Measurements from ENCODE around the gene NOX5. TPM values are rescaled to one million over a fixed set of nuclear protein-coding genes. Genes with fewer than 3 reads are reported as not detected.

The NOX5 gene
- total RNA-seq, 1 donor from 2014 or later, result not detected

DNA sequence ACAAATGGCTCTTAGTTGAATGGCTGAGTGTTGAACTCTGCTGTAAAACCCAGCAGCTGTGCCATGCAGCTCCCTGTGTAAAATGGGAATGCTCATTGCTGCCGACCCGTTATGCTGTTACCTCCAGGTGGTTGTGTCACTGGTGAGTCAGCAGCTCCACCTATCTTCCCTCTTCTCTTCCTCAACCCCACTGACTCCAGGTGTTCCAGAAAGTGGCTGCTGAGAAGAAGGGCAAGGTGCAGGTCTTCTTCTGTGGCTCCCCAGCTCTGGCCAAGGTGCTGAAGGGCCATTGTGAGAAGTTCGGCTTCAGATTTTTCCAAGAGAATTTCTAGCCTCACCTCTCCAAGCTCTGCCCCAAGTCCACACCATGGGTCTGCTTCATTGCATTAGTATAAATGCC lies 41.9 kb downstream of the NOX5 start:
- H3K4me1 Mint-ChIP-seq (ENCODE audit: low read depth), result peaks cover 8% of the 10 kb centered on the region
- no peak for TF ChIP-seq CTCF (IDR thresholded peaks at IDR 0.05; ENCODE audit: unreplicated experiment)
- H3K36me3 Mint-ChIP-seq (ENCODE audit: insufficient read depth), result no peaks in the 10 kb centered on the region
- no peak overlapping the region for H3K27ac Mint-ChIP-seq
- H3K4me3 Mint-ChIP-seq (ENCODE audit: low read depth), result no peak overlapping the region
- no peaks in the 10 kb centered on the region for H3K9me3 Mint-ChIP-seq (ENCODE audit: low read depth)
- H3K27me3 Mint-ChIP-seq, result peaks cover 39% of the 10 kb centered on the region
- no peak for DNase-seq (ENCODE audit: low spot score, unreplicated experiment)

DNA sequence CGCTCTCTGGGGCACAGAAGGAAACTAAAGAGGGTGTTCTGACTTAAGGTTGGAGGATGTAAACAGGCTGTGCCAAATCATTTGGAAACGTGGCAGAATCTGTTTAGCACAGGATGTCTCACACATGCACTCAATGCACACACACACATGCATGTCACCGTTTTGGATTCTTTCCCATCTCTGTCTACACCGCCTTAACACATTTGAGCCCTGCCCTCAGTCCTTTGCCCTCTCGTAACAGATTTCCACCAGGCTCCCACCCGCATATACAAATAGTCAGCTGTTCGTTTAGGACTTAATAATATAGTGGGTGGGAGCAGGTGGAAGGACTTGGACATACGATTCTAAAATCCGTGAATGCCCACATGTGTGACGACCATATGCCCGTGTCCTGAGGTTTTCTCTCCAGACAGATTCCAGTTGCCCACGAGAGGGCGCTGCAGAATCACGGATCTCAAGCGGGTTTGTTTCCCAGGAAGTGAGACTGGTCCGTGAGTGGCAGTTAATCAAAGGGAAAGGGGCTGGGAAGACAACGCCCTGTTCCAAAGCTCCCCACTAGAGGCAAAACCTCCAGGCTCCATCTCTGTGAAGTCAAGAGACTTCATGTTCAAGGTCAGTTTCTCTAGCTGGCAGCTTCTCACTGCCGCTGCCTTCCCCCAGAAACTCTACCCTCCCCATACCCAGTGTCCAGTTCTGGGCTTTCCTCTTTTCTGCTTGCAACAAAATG lies 44.5 kb downstream of the NOX5 start:
- Mint-ChIP-seq H3K4me3 (ENCODE audit: low read depth) (no peak overlapping the region), H3K4me1 (ENCODE audit: low read depth) (peaks cover 5% of the 10 kb centered on the region), H3K27me3 (peaks cover 40% of the 10 kb centered on the region), H3K36me3 (ENCODE audit: insufficient read depth) (no peaks in the 10 kb centered on the region), H3K9me3 (ENCODE audit: low read depth) (no peaks in the 10 kb centered on the region), H3K27ac (no peak overlapping the region)
- TF ChIP-seq CTCF (IDR thresholded peaks at IDR 0.05; ENCODE audit: unreplicated experiment), result peak; percentile 90
- peak; percentile 85 for DNase-seq (ENCODE audit: low spot score, unreplicated experiment)

DNA sequence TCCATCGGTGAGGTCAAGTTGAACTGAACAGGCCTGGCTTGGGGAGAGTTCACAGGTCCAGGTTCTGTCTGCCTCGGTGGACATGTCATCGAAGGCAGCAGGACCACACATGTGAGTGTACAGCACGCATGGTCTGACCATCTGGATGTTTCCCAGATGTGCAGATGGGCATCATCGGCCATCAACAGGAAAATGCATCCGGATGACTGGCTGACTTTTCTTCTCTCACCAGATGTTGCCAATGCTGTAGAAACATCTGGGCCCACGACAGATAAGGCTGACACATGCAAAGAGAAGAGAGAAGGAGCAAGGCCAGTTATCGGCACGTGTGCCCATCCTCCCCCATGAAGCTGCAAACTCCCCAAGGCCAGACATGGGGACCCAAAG lies 45.1 kb downstream of the NOX5 start:
- Mint-ChIP-seq H3K27ac (no peak overlapping the region), H3K36me3 (ENCODE audit: insufficient read depth) (no peaks in the 10 kb centered on the region), H3K4me1 (ENCODE audit: low read depth) (peaks cover 1% of the 10 kb centered on the region), H3K27me3 (peaks cover 36% of the 10 kb centered on the region), H3K4me3 (ENCODE audit: low read depth) (no peak overlapping the region), H3K9me3 (ENCODE audit: low read depth) (no peaks in the 10 kb centered on the region)
- no peak for TF ChIP-seq CTCF (IDR thresholded peaks at IDR 0.05; ENCODE audit: unreplicated experiment)
- no peak for DNase-seq (ENCODE audit: low spot score, unreplicated experiment)

GRCh38 chr15:69060041-69060481 lies 45.6 kb downstream of the NOX5 start:
- no peak for TF ChIP-seq CTCF (IDR thresholded peaks at IDR 0.05; ENCODE audit: unreplicated experiment)
- H3K27me3 Mint-ChIP-seq, result peaks cover 34% of the 10 kb centered on the region
- H3K9me3 Mint-ChIP-seq (ENCODE audit: low read depth), result no peaks in the 10 kb centered on the region
- peaks cover 1% of the 10 kb centered on the region for H3K4me1 Mint-ChIP-seq (ENCODE audit: low read depth)
- DNase-seq (ENCODE audit: low spot score, unreplicated experiment), result no peak
- no peak overlapping the region for H3K27ac Mint-ChIP-seq
- no peak overlapping the region for H3K4me3 Mint-ChIP-seq (ENCODE audit: low read depth)
- H3K36me3 Mint-ChIP-seq (ENCODE audit: insufficient read depth), result no peaks in the 10 kb centered on the region

DNA sequence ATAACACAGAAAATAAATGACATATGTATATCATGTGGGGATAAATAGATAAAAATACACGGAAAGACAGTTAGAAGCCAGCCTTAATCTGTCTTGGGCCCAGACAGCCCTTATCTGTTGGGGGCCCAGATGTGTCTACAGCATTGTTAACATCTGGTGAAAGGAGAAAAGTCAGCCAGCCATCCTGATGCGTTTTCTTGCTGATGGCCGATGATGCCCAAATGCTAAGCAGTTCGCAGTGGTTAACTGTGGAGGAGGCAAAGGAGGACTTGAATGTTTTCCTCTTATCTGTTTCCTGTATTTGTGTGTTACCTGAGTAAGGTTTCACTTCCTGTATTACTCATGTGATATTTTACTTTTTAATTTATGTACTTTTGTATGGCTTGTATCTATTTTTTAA lies 46.2 kb downstream of the NOX5 start:
- Mint-ChIP-seq H3K4me3 (ENCODE audit: low read depth) (no peak overlapping the region), H3K27me3 (peaks cover 38% of the 10 kb centered on the region), H3K4me1 (ENCODE audit: low read depth) (peaks cover 1% of the 10 kb centered on the region), H3K9me3 (ENCODE audit: low read depth) (no peaks in the 10 kb centered on the region), H3K36me3 (ENCODE audit: insufficient read depth) (no peaks in the 10 kb centered on the region), H3K27ac (no peak overlapping the region)
- TF ChIP-seq CTCF (IDR thresholded peaks at IDR 0.05; ENCODE audit: unreplicated experiment), result no peak
- no peak for DNase-seq (ENCODE audit: low spot score, unreplicated experiment)
